Suprapubic skin (tissue), 4 donors: Measurements from ENCODE around the gene PSAP.

Experiments used
- POLR2A ChIP-seq, 2 donors: fragments of 450-650 bp; IDR thresholded peaks; one replicate each; pipeline ENCODE4 v1.6.1; 2017; ENCODE audit warnings: antibody characterized with exemption in 2 of 2, mild to moderate bottlenecking in 2 of 2, moderate library complexity in 2 of 2
- POLR2AphosphoS5 ChIP-seq, 3 donors: sonication (generic); formaldehyde crosslinking; IDR thresholded peaks; one replicate each; pipeline ENCODE4 v1.6.1; 2017; ENCODE audit warnings: antibody characterized with exemption in 3 of 3

- TF ChIP-seq POLR2AphosphoS5 (IDR thresholded peaks at IDR 0.05), result no peak
- TF ChIP-seq POLR2A (IDR thresholded peaks at IDR 0.05), result no peak
Measured at GRCh38 chr10:71809628-71810027, 41.4 kb downstream of the PSAP start.
